Ascending aorta (tissue), 2 donors: ENCODE measurements around the gene DHRS3. TPM values are rescaled to one million over a fixed set of nuclear protein-coding genes. Genes with fewer than 3 reads are reported as not detected.

Experiments
- DNase-seq, 2 donors: peaks; one replicate each; pipeline ENCODE4 v3.0.0-alpha.2; 2019; ENCODE audit warnings: low spot score in 2 of 2
- H3K27ac ChIP-seq, 2 donors: fragments of 200-600 bp; sonication (generic); one replicate each; pipeline ENCODE4 v1.5.1; 2016 to 2017; ENCODE audit warnings: mild to moderate bottlenecking in 1 of 2
- H3K27me3 ChIP-seq: fragments of 200-600 bp; sonication (generic); one replicate; pipeline ENCODE4 v1.5.1; 2017
- H3K36me3 ChIP-seq, 2 donors: fragments of 200-600 bp; sonication (generic); one replicate each; pipeline ENCODE4 v1.5.1; 2016
- H3K4me1 ChIP-seq, 2 donors: fragments of 200-600 bp; sonication (generic); one replicate each; pipeline ENCODE4 v1.5.1; 2016 to 2017; ENCODE audit warnings: mild to moderate bottlenecking in 1 of 2
- H3K4me3 ChIP-seq, 2 donors: fragments of 200-600 bp; sonication (generic); one replicate each; pipeline ENCODE4 v1.5.1; 2016 to 2017; ENCODE audit warnings: mild to moderate bottlenecking in 1 of 2
- H3K9me3 ChIP-seq, 2 donors: fragments of 200-600 bp; sonication (generic); one replicate each; pipeline ENCODE4 v1.5.1; 2016
- CTCF ChIP-seq, 3 experiments: fragments of 200-600 bp in 2 of 3; fragments of 450-650 bp in 1 of 3; sonication (generic) in 2 of 3; IDR thresholded peaks; one replicate each; pipeline ENCODE4 v1.5.1; 2016 to 2019; ENCODE audit warnings: antibody characterized with exemption in 3 of 3, mild to moderate bottlenecking in 1 of 3, moderate library complexity in 1 of 3
- intact Hi-C: fragments of 100-400 bp; cut with DNase I; formaldehyde crosslinking; loops from one replicate; pipeline ENCODE4 v1.15.1; 2023
- total RNA-seq: library from RNA; depleted of rRNA; stranded (reverse); fragments of >200 nt; gene quantifications from one replicate; pipeline ENCODE4 v1.1.0, GENCODE V29; 2016

DHRS3 gene
- total RNA-seq, 1 donor from 2014 or later = 39.4 TPM

- Histone ChIP-seq H3K36me3 (no peaks in the 10 kb centered on the region), H3K4me1 (peaks cover 11 to 39% of the 10 kb centered on the region in 2 donors), H3K27me3 (no peaks in the 10 kb centered on the region), H3K9me3 (no peaks in the 10 kb centered on the region), H3K27ac (peak overlapping the region; percentile 95 to 96), H3K4me3 (peak overlapping the region; percentile 83 to 85)
- DNase-seq = peak; percentile 58 to 91
- TF ChIP-seq CTCF (IDR thresholded peaks at IDR 0.05) = peak in 1 of 3 experiments; percentile 15
- intact Hi-C loops = loop anchor here (1.0 to 5.0 kb wide), 4 partner anchors 23 to 262 kb away; no protein-coding TSS in a partner anchor
These were observed 1.2 kb upstream of the DHRS3 start for GRCh38 chr1:12618965-12619791.

- H3K27ac ChIP-seq = peak overlapping the region; percentile 95 to 96
- H3K27me3 ChIP-seq = no peaks in the 10 kb centered on the region
- H3K4me3 ChIP-seq = peak overlapping the region; percentile 83 to 85
- no peak for TF ChIP-seq CTCF (IDR thresholded peaks at IDR 0.05)
- H3K36me3 ChIP-seq = no peaks in the 10 kb centered on the region
- DNase-seq = no peak
- peaks cover 11 to 45% of the 10 kb centered on the region in 2 donors for H3K4me1 ChIP-seq
- H3K9me3 ChIP-seq = no peaks in the 10 kb centered on the region
- intact Hi-C loops = loop anchor here (1.0 to 5.0 kb wide), 3 partner anchors 22 to 262 kb away; no protein-coding TSS in a partner anchor
These were observed 603 bp upstream of the DHRS3 start for GRCh38 chr1:12618661-12618964.

- DNase-seq = no peak
- Histone ChIP-seq H3K27ac (peak overlapping the region; percentile 95 to 96), H3K36me3 (peaks cover under 1 to 1% of the 10 kb centered on the region in 2 donors), H3K9me3 (no peaks in the 10 kb centered on the region), H3K27me3 (no peaks in the 10 kb centered on the region), H3K4me1 (peaks cover 11 to 34% of the 10 kb centered on the region in 2 donors), H3K4me3 (peak overlapping the region; percentile 83 to 85)
- TF ChIP-seq CTCF (IDR thresholded peaks at IDR 0.05) = no peak
- intact Hi-C loops = loop anchor here (5.0 kb wide), 1 partner anchor 195 kb away; no protein-coding TSS in a partner anchor
These were observed 504 bp downstream of the DHRS3 start for GRCh38 chr1:12617511-12617900.

GRCh38 chr1:12616709-12617373, 1.2 kb downstream of the DHRS3 start:
- intact Hi-C loops = loop anchor here (5.0 kb wide), 1 partner anchor 195 kb away; no protein-coding TSS in a partner anchor
- Histone ChIP-seq H3K4me1 (peaks cover 11 to 28% of the 10 kb centered on the region in 2 donors), H3K4me3 (peak overlapping the region; percentile 83 to 85), H3K9me3 (no peaks in the 10 kb centered on the region), H3K27ac (peak overlapping the region; percentile 95 to 96), H3K36me3 (peaks cover 7 to 8% of the 10 kb centered on the region in 2 donors), H3K27me3 (no peaks in the 10 kb centered on the region)
- TF ChIP-seq CTCF (IDR thresholded peaks at IDR 0.05) = no peak
- peak in 1 of 2 donors; percentile 73 for DNase-seq

GRCh38 chr1:12615865-12616708, 1.9 kb downstream of the DHRS3 start:
- intact Hi-C loops = loop anchor here (5.0 kb wide), 1 partner anchor 194 kb away; no protein-coding TSS in a partner anchor
- no peak for TF ChIP-seq CTCF (IDR thresholded peaks at IDR 0.05)
- DNase-seq = peak; percentile 46 to 91

More at GRCh38 chr1:12615865-12616708, 1.9 kb downstream of the DHRS3 start:
- peak overlapping the region; percentile 95 to 96 for H3K27ac ChIP-seq
- H3K4me3 ChIP-seq = peak overlapping the region; percentile 83 to 85
- no peaks in the 10 kb centered on the region for H3K27me3 ChIP-seq
- peaks cover 5 to 20% of the 10 kb centered on the region in 2 donors for H3K4me1 ChIP-seq
- H3K9me3 ChIP-seq = no peaks in the 10 kb centered on the region
- peaks cover 15% of the 10 kb centered on the region in 2 donors for H3K36me3 ChIP-seq
